Skeletal muscle cell (primary cell): ENCODE data around the gene FSTL5.

Experiments
- DNase-seq: peaks from one replicate; pipeline ENCODE4 v3.0.0-alpha.2; 2010; ENCODE audit warnings: low read depth
- H3K4me3 ChIP-seq: 2 replicates; pipeline ENCODE4 v1.5.1; 2011; ENCODE audit warnings: low read depth, mild to moderate bottlenecking, control low read depth, low read length, moderate library complexity

Gene FSTL5

GRCh38 chr4:161952382-161952781 lies 211.4 kb downstream of the FSTL5 start:
- DNase-seq: no peak
- H3K4me3 ChIP-seq: no peak overlapping the region

GRCh38 chr4:161949946-161950725 lies 213.7 kb downstream of the FSTL5 start:
- peak; percentile 37 for DNase-seq

GRCh38 chr4:161948026-161948770 lies 215.6 kb downstream of the FSTL5 start:
- DNase-seq: no peak
- no peak overlapping the region for H3K4me3 ChIP-seq

More at GRCh38 chr4:161949946-161950725, 213.7 kb downstream of the FSTL5 start:
- no peak overlapping the region for H3K4me3 ChIP-seq

- DNase-seq: no peak
- H3K4me3 ChIP-seq: no peak overlapping the region
Measured at GRCh38 chr4:161937596-161937995, 226.2 kb downstream of the FSTL5 start.

- peak; percentile 85 for DNase-seq
Measured at GRCh38 chr4:161936625-161937550, 226.9 kb downstream of the FSTL5 start.

GRCh38 chr4:161931089-161931488 lies 232.7 kb downstream of the FSTL5 start:
- no peak overlapping the region for H3K4me3 ChIP-seq
- DNase-seq: no peak

More at GRCh38 chr4:161936625-161937550, 226.9 kb downstream of the FSTL5 start:
- no peak overlapping the region for H3K4me3 ChIP-seq

- no peak overlapping the region for H3K4me3 ChIP-seq
- DNase-seq: peak; percentile 14
Measured at GRCh38 chr4:161929956-161930355, 233.8 kb downstream of the FSTL5 start.

- no peak overlapping the region for H3K4me3 ChIP-seq
- DNase-seq: no peak
Measured at GRCh38 chr4:161926033-161926828, 237.6 kb downstream of the FSTL5 start.

GRCh38 chr4:161920304-161921052 lies 243.3 kb downstream of the FSTL5 start:
- H3K4me3 ChIP-seq: no peak overlapping the region

GRCh38 chr4:161919442-161920220 lies 244.2 kb downstream of the FSTL5 start:
- H3K4me3 ChIP-seq: no peak overlapping the region
- DNase-seq: no peak

More at GRCh38 chr4:161920304-161921052, 243.3 kb downstream of the FSTL5 start:
- no peak for DNase-seq

GRCh38 chr4:161916035-161916434 lies 247.8 kb downstream of the FSTL5 start:
- DNase-seq: no peak
- H3K4me3 ChIP-seq: no peak overlapping the region

GRCh38 chr4:161907590-161907955 lies 256.2 kb downstream of the FSTL5 start:
- H3K4me3 ChIP-seq: no peak overlapping the region
- no peak for DNase-seq

- no peak for DNase-seq
- H3K4me3 ChIP-seq: no peak overlapping the region
Measured at GRCh38 chr4:161906836-161907589, 256.8 kb downstream of the FSTL5 start.

GRCh38 chr4:161900110-161900509 lies 263.7 kb downstream of the FSTL5 start:
- no peak overlapping the region for H3K4me3 ChIP-seq
- no peak for DNase-seq

- no peak overlapping the region for H3K4me3 ChIP-seq
- DNase-seq: no peak
Measured at GRCh38 chr4:161894493-161895167, 269.2 kb downstream of the FSTL5 start.

GRCh38 chr4:161894014-161894413 lies 269.8 kb downstream of the FSTL5 start:
- no peak for DNase-seq
- no peak overlapping the region for H3K4me3 ChIP-seq
